ENCODE data around the gene SLC25A2.

Gene SLC25A2

GRCh38 chr5:141313711-141314110, 9.9 kb upstream of the SLC25A2 start:
- DNase-seq: no peak

GRCh38 chr5:141306630-141307029, 2.8 kb upstream of the SLC25A2 start:
- no peak for DNase-seq

GRCh38 chr5:141298376-141298775, 5.5 kb downstream of the SLC25A2 start:
- no peak for DNase-seq

GRCh38 chr5:141272906-141273305, 30.9 kb downstream of the SLC25A2 start:
- no peak for DNase-seq

- no peak for DNase-seq
These were observed 34.7 kb downstream of the SLC25A2 start for GRCh38 chr5:141269195-141269594.

- no peak for DNase-seq
These were observed 42.7 kb downstream of the SLC25A2 start for GRCh38 chr5:141261238-141261546.

- DNase-seq: no peak
These were observed 43.2 kb downstream of the SLC25A2 start for GRCh38 chr5:141260458-141261237.

- DNase-seq: no peak
These were observed 44.9 kb downstream of the SLC25A2 start for GRCh38 chr5:141258948-141259347.

GRCh38 chr5:141258464-141258863, 45.4 kb downstream of the SLC25A2 start:
- DNase-seq: no peak

All from CD4-positive, alpha-beta T cell treated with Interleukin-17A for 4 hours (primary cell).